T1000 (cell line): ENCODE data around the gene REV1.

ENCODE experiments used
- DNase-seq: peaks from one replicate; lab custom pipeline; 2025; ENCODE audit warnings: mixed read lengths; lab: John Stamatoyannopoulos, UW

The REV1 gene

GRCh38 chr2:99448556-99448955 is 41.3 kb downstream of the REV1 start:
- no peak for DNase-seq

- DNase-seq = no peak
Measured at GRCh38 chr2:99445065-99445464, 44.8 kb downstream of the REV1 start.

- no peak for DNase-seq
Measured at GRCh38 chr2:99444222-99444621, 45.6 kb downstream of the REV1 start.

- no peak for DNase-seq
Measured at GRCh38 chr2:99442837-99443236, 47.0 kb downstream of the REV1 start.

- DNase-seq = no peak
Measured at GRCh38 chr2:99439971-99440505, 49.8 kb downstream of the REV1 start.

- no peak for DNase-seq
Measured at GRCh38 chr2:99436874-99437273, 52.9 kb downstream of the REV1 start.

GRCh38 chr2:99433340-99433739 is 56.5 kb downstream of the REV1 start:
- no peak for DNase-seq

GRCh38 chr2:99431587-99432275 is 58.1 kb downstream of the REV1 start:
- no peak for DNase-seq

- no peak for DNase-seq
Measured at GRCh38 chr2:99430614-99431291, 59.1 kb downstream of the REV1 start.

- DNase-seq = no peak
Measured at GRCh38 chr2:99425022-99425421, 64.8 kb downstream of the REV1 start.

GRCh38 chr2:99424371-99424770 is 65.4 kb downstream of the REV1 start:
- DNase-seq = no peak

- no peak for DNase-seq
Measured at GRCh38 chr2:99422599-99422998, 67.2 kb downstream of the REV1 start.

GRCh38 chr2:99421469-99421868 is 68.3 kb downstream of the REV1 start:
- no peak for DNase-seq

- no peak for DNase-seq
Measured at GRCh38 chr2:99420751-99421299, 69.0 kb downstream of the REV1 start.

- DNase-seq = no peak
Measured at GRCh38 chr2:99420031-99420430, 69.8 kb downstream of the REV1 start.

GRCh38 chr2:99417396-99417795 is 72.4 kb downstream of the REV1 start:
- DNase-seq = no peak

GRCh38 chr2:99414566-99414965 is 75.3 kb downstream of the REV1 start:
- DNase-seq = no peak

GRCh38 chr2:99410276-99410675 is 79.5 kb downstream of the REV1 start:
- DNase-seq = no peak

GRCh38 chr2:99406137-99406536 is 83.7 kb downstream of the REV1 start:
- DNase-seq = no peak

GRCh38 chr2:99404797-99405669 is 84.8 kb downstream of the REV1 start:
- DNase-seq = no peak

GRCh38 chr2:99404039-99404796 is 85.6 kb downstream of the REV1 start:
- no peak for DNase-seq
